HG03039 (cell line): ENCODE results near the gene GNG12.

ENCODE experiments used
- ATAC-seq: cut with Tn5 transposase; IDR thresholded peaks from one replicate; pipeline ENCODE4 v1.9.1; 2021; ENCODE audit warnings: mild to moderate bottlenecking, moderate library complexity; ENCODE audit not compliant: unreplicated experiment

GNG12 gene

GRCh38 chr1:67816095-67816475 is 17.2 kb downstream of the GNG12 start:
- no peak for ATAC-seq

- ATAC-seq: no peak
Measured at GRCh38 chr1:67815303-67816094, 17.8 kb downstream of the GNG12 start.

DNA sequence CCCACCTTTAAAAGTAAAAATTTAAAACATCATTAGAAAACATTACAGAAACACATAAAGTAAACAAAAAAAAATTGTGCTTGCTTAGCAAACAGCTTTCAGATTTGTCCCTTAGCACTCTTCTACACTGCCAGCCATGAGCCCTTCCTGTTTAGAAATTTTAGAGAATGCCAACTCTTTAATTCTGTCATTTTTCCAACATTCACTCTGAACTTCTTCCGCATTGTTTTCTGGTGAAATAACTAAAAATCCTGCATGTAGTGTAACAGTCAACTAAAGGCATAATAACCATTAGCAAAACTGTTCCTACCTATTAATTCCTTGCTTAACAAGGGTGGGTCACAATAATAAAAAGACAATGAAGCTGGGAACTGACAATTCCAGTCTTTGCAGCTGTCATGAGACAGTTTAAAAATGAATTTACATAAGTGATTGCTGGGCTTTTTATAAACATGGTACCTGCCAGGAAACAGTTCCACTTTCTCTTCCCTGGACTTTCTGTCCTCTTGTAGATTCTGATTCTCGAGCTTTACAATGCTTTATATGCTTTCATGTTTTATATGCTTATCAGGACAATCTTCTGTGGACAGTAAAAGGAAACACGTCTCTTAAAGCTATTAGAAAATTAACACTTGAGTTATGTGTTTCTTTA is 19.0 kb downstream of the GNG12 start:
- ATAC-seq: no peak

GRCh38 chr1:67812226-67812625 is 21.0 kb downstream of the GNG12 start:
- ATAC-seq: no peak

GRCh38 chr1:67811781-67812180 is 21.5 kb downstream of the GNG12 start:
- no peak for ATAC-seq

GRCh38 chr1:67809887-67810286 is 23.4 kb downstream of the GNG12 start:
- no peak for ATAC-seq

- ATAC-seq: no peak
Measured at GRCh38 chr1:67807282-67807681, 26.0 kb downstream of the GNG12 start.

DNA sequence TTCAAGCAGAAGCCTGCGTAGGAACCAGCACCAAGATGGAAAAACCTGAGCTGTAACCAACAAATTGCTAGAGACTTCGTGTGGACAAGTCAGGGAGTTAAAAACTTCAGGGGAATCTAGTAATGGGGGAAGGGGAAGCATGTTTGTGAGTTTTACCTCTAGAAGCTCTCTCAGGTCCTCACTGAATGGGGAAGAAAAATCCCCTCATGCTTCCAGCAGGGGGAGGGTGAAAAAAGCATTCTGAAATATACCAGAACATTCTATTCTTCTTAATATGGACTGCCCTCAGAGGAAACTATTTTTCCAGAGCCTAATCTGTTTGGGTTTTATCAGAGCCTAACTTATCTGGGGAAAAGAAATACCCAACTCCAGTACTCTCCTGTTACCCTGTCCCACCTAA is 28.6 kb downstream of the GNG12 start:
- ATAC-seq: no peak

- ATAC-seq: no peak
Measured at GRCh38 chr1:67803380-67804279, 29.6 kb downstream of the GNG12 start.

DNA sequence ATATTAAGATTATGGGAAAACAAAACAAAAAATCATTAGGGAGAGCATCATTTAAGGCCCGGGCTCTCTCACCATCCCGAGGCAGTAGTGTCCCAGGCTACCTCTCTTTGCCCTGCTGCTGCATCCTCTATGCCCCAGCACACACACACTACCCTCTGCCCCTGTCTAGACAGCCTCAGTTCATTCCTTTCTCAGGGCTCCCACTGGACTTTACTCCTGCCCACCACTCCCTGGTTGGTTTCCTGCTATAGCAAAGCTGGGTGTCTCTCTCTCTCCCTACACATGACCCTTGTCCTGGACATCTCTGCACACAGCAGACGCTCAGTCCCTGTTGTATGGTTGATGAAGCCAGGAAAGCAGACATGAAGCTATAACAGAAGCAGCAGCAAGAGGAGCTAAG is 30.7 kb downstream of the GNG12 start:
- no peak for ATAC-seq

DNA sequence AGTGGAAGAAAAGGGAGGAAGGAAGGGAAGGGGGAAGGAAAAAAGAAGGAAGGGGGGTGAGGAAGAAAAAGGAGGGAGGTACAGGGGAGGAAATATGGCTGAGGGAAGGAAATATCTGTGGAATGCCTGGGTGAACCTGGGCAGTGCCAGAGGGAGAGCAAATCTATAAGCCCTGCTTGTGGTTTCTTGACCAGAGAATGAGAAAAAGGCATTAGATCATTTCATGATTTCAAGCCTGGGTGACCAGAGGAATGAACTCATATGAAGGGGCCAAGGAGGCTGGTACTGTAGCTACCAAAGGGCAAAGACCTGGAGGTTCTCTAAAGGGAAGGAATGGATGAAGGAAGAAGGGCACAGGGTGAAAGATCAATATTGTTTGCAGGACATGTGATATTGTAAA is 31.4 kb downstream of the GNG12 start:
- no peak for ATAC-seq

DNA sequence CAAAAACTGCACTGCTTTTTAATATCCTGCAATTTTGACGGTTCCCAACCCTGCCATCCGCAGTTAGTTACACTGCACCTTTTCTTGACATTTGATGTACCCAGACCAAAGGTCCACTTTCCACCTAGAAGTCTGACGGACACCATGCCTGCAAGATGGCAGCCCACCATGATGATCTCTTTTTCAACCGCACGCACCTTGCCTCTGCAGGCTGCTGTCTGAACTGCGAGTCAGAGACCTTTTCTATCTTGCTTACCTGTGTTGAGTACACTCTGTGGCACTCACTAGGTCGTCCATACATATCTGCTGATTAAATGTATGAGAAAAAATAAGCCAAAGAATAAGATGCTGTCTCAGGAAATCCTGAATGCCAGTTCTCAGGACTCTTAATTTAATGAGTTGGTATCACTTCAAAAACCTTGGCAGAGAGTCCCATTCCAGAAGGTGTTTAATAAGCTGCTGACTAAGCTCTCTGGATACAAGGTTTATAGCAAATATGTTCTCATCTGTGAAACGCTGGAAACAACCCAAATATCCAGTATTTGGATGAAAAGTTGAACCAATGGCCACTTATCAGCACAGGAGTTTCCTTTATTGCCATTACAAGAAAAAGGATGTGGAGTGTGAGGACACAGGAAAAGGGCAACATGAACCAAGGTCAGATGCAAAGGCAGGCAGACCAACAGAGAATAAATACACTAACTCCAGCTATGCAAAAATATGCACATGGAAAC is 37.9 kb downstream of the GNG12 start:
- no peak for ATAC-seq

GRCh38 chr1:67793562-67793961 is 39.7 kb downstream of the GNG12 start:
- no peak for ATAC-seq

DNA sequence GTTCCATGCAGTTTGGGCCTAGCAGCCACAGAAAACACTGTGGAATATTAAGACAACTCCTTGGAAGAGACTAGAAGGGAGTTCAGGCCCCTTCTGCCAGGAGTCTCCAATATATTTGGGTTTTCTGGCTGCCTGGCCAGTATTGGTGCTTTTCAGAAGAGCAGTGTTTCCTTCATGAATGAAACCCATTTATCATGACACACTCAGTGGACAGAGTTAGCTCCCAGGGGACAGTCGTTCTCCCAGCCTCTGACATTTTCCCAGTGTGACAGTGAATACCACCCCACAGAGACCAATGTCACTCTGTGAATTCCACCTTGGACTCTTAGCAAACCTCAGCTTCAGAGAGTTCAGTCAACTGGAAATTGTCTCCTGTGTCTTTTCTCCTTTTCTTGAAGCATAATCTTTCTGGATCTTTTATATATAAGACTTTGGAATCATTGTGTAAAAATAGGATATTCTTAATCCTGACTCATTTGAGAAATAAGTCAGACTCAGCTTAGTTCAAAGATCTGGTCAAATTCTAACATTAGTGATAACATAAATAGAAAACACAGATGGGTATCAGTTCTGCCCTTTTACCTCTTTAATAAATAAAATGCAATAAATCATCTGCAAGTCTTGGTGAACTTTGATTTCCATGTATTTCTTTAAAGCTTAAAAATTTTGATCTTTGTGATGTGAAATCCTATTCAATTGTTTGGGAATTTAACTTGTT is 40.4 kb downstream of the GNG12 start:
- ATAC-seq: no peak

DNA sequence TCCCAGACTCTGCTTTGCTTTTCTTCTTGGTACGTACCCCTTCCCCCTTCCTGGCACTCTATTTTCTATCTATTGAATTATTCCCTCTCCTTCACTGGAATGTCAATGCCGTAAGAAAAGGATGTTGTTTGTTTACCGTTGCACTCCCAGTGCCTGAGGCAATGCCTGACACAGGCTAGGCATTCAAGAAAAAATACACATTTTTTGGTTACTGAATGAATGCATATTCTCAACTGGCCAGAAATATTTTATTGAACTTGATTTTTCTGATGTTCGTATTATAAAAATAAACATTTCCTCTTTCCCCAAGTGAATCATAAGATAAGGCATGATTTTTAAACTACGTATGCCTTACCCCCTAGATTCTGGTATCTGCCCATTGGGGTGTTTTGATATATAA is 41.2 kb downstream of the GNG12 start:
- no peak for ATAC-seq

GRCh38 chr1:67791686-67792085 is 41.6 kb downstream of the GNG12 start:
- no peak for ATAC-seq

DNA sequence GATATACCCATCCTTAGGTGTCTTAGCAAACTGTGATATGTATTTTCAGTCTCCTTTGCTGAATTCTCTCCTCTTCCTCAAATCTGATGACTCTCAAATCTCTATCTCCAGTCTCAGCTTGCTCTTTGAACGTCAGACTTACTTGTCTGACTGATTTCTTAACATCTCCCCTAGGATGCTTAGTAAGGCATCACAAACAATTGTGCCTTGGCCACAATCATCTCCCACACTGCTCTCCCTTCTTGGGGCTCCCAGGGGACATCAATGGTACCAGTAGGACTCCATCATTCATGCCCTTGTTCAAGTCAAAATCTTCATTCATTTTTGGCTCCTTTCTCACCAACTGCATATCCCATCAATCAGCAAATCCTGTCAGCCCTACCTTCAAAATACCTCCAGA is 42.0 kb downstream of the GNG12 start:
- no peak for ATAC-seq

- no peak for ATAC-seq
Measured at GRCh38 chr1:67790201-67790692, 43.0 kb downstream of the GNG12 start.

- no peak for ATAC-seq
Measured at GRCh38 chr1:67789551-67789950, 43.7 kb downstream of the GNG12 start.

- no peak for ATAC-seq
Measured at GRCh38 chr1:67788904-67789303, 44.4 kb downstream of the GNG12 start.
